HCT116 (cell line): ENCODE results near the gene NIPAL4. TPM values are rescaled to one million over a fixed set of nuclear protein-coding genes. Genes with fewer than 3 reads are reported as not detected.

Source experiments
- ATAC-seq: fragments of 200-7000 bp; cut with Tn5 transposase; 2 replicates; pipeline ENCODE4 v1.9.1; 2020; ENCODE audit warnings: mild to moderate bottlenecking, moderate library complexity
- BruUV-seq: library from RNA; stranded (reverse); fragments of 400-500 nt; replicated peaks from 2 replicates; lab custom pipeline; 2021; lab: Mats Ljungman, UMichigan
- CTCF ChIA-PET: fragments of 300-600 bp; sonication (Branson Sonifier 250); formaldehyde crosslinking; loops from one replicate; lab custom pipeline; 2021; ENCODE audit warnings: antibody characterized with exemption; lab: Charles Lee
- POLR2A ChIA-PET: fragments of 300-600, 350-600 bp; sonication (Branson Sonifier 250); formaldehyde crosslinking; loops from one replicate; lab custom pipeline; 2021; ENCODE audit warnings: antibody characterized with exemption; lab: Charles Lee
- RAD21 ChIA-PET, 2 experiments: fragments of 300-600 bp; sonication (Branson Sonifier 250); formaldehyde crosslinking; loops; one replicate each; lab custom pipeline; 2023; ENCODE audit warnings: low total read pairs in 2 of 2; ENCODE audit not compliant: uncharacterized antibody in 2 of 2, unreplicated experiment in 2 of 2, low non-redundant PET in 1 of 2; lab: Charles Lee
- DNase-seq: peaks from one replicate; pipeline ENCODE4 v3.0.0-alpha.2; 2010; ENCODE audit warnings: low read depth, low spot score
- H2AFZ ChIP-seq: fragments of 200-600 bp; shearing (Covaris generic), sonication (generic); 2 replicates; pipeline ENCODE4 v1.6.1; 2017; ENCODE audit warnings: low read depth, mixed run types, mixed read lengths, antibody characterized with exemption, low read length; ENCODE audit not compliant: poor library complexity, severe bottlenecking
- H3K27ac ChIP-seq: 2 replicates; pipeline ENCODE4 v1.5.1; 2012; ENCODE audit warnings: low read depth, low read length
- H3K27me3 ChIP-seq: fragments of 200-600 bp; sonication (generic); 2 replicates; pipeline ENCODE4 v1.6.1; 2016; ENCODE audit warnings: mixed run types, low read length, mixed read lengths; ENCODE audit not compliant: insufficient read depth
- H3K36me3 ChIP-seq, 2 experiments: fragments of 200-500 bp in 1 of 2; fragments of 200-600 bp in 1 of 2; sonication (Bioruptor generic) in 1 of 2; sonication (generic) in 1 of 2; 2 replicates each; pipeline versions ENCODE4 v1.5.1 to v1.6.1; 2014 to 2016; ENCODE audit warnings: low read length in 2 of 2, inconsistent platforms in 1 of 2, mixed read lengths in 1 of 2, mixed run types in 1 of 2; ENCODE audit not compliant: insufficient read depth in 2 of 2, control insufficient read depth in 1 of 2
- H3K4me1 ChIP-seq, 2 experiments: fragments of 200-600 bp in 1 of 2; sonication (generic) in 1 of 2; 2 replicates each; pipeline versions ENCODE4 v1.5.1 to v1.6.1; 2012 to 2017; ENCODE audit warnings: low read length in 2 of 2, inconsistent platforms in 1 of 2, mild to moderate bottlenecking in 1 of 2, mixed read lengths in 1 of 2, mixed run types in 1 of 2, moderate library complexity in 1 of 2; ENCODE audit not compliant: insufficient read depth in 2 of 2, control insufficient read depth in 1 of 2
- H3K4me2 ChIP-seq: fragments of 200-600 bp; sonication (generic); 2 replicates; pipeline ENCODE4 v1.6.1; 2017; ENCODE audit warnings: mixed run types, low read length, mixed read lengths
- H3K4me3 ChIP-seq, 2 experiments: fragments of 200-600 bp in 1 of 2; sonication (generic) in 1 of 2; replicated peaks in 1 of 2; 2 replicates each; pipeline ENCODE4 v1.5.1; 2011 to 2016; ENCODE audit warnings: low read length in 2 of 2, control low read depth in 1 of 2, low read depth in 1 of 2, mild to moderate bottlenecking in 1 of 2, mixed read lengths in 1 of 2, mixed run types in 1 of 2
- H3K79me2 ChIP-seq: fragments of 200-600 bp; sonication (generic); 2 replicates; pipeline ENCODE4 v1.6.1; 2017; ENCODE audit warnings: mild to moderate bottlenecking, mixed run types, low read length, moderate library complexity, mixed read lengths; ENCODE audit not compliant: insufficient read depth
- H3K9ac ChIP-seq: fragments of 200-600 bp; sonication (generic); 2 replicates; pipeline ENCODE4 v1.6.1; 2016; ENCODE audit warnings: low read length, mixed read lengths
- H3K9me2 ChIP-seq: fragments of 200-600 bp; sonication (generic), shearing (Covaris generic); 2 replicates; pipeline ENCODE4 v1.6.1; 2017; ENCODE audit warnings: mixed run types, mild to moderate bottlenecking, moderate library complexity; ENCODE audit not compliant: insufficient read depth
- H3K9me3 ChIP-seq, 2 experiments: fragments of 200-500 bp in 1 of 2; fragments of 200-600 bp in 1 of 2; sonication (Bioruptor generic) in 1 of 2; sonication (generic) in 1 of 2; 2 replicates each; pipeline ENCODE4 v1.6.1; 2014 to 2017; ENCODE audit warnings: low read length in 2 of 2, mixed read lengths in 2 of 2, inconsistent platforms in 1 of 2, low read depth in 1 of 2, mild to moderate bottlenecking in 1 of 2, mixed run types in 1 of 2, moderate library complexity in 1 of 2; ENCODE audit not compliant: control insufficient read depth in 1 of 2, insufficient read depth in 1 of 2
- H4K20me1 ChIP-seq: fragments of 200-600 bp; sonication (generic), shearing (Covaris generic); 2 replicates; pipeline ENCODE4 v1.6.1; 2017; ENCODE audit warnings: mixed run types, mild to moderate bottlenecking, moderate library complexity; ENCODE audit not compliant: insufficient read depth
- ATF3 ChIP-seq: IDR thresholded peaks from 2 replicates; pipeline ENCODE4 v1.6.1; 2012
- ELF1 ChIP-seq: IDR thresholded peaks from 2 replicates; pipeline ENCODE4 v1.6.1; 2012; ENCODE audit warnings: low read depth, borderline replicate concordance
- EZH2phosphoT487 ChIP-seq: fragments of 200-600 bp; IDR thresholded peaks from 2 replicates; pipeline ENCODE4 v1.6.1; 2018; ENCODE audit warnings: antibody characterized with exemption, borderline replicate concordance
- FOSL1 ChIP-seq: IDR thresholded peaks from 2 replicates; pipeline ENCODE4 v1.6.1; 2012; ENCODE audit warnings: low read depth
- POLR2A ChIP-seq: IDR thresholded peaks from 2 replicates; pipeline ENCODE4 v1.7.0; 2011; ENCODE audit warnings: borderline replicate concordance; ENCODE audit not compliant: insufficient read depth, insufficient read length; ENCODE audit errors: extremely low read depth
- POLR2AphosphoS5 ChIP-seq: IDR thresholded peaks from 2 replicates; pipeline ENCODE4 v1.6.1; 2011; ENCODE audit warnings: mild to moderate bottlenecking, low read depth, low read length, moderate library complexity
- RAD21 ChIP-seq: IDR thresholded peaks from 2 replicates; pipeline ENCODE4 v1.6.1; 2012; ENCODE audit warnings: low read depth, mild to moderate bottlenecking
- SIN3A ChIP-seq: IDR thresholded peaks from 2 replicates; pipeline ENCODE4 v1.6.1; 2012; ENCODE audit warnings: low read depth
- SP1 ChIP-seq: IDR thresholded peaks from 2 replicates; pipeline ENCODE4 v1.6.1; 2012; ENCODE audit warnings: low read depth
- TCF7L2 ChIP-seq: IDR thresholded peaks from 2 replicates; pipeline ENCODE4 v1.7.0; 2011; ENCODE audit warnings: borderline replicate concordance, inconsistent platforms; ENCODE audit not compliant: insufficient read depth, insufficient read length; ENCODE audit errors: extremely low read depth
- intact Hi-C: fragments of 100-400 bp; cut with micrococcal nuclease; formaldehyde crosslinking; loops from 2 replicates; pipeline ENCODE4 v1.10.0; 2022
- total RNA-seq: library from RNA; stranded (reverse); gene quantifications from one replicate; pipeline ENCODE4 v1.2.1, GENCODE V29; 2021; ENCODE audit not compliant: unreplicated experiment
- TF ChIP-seq, protein P1 (sequence below), 3 experiments: fragments of 200-600 bp in 1 of 3; sonication (generic) in 1 of 3; IDR thresholded peaks in 2 of 3; conservative IDR thresholded peaks in 1 of 3; 2 replicates each; pipeline ENCODE4 v1.5.1; 2012 to 2017; ENCODE audit warnings: low read depth in 2 of 3, low read length in 2 of 3, antibody characterized with exemption in 1 of 3, borderline replicate concordance in 1 of 3, control low read depth in 1 of 3, mild to moderate bottlenecking in 1 of 3, mixed read lengths in 1 of 3, mixed run types in 1 of 3, moderate library complexity in 1 of 3; ENCODE audit not compliant: insufficient read depth in 1 of 3
- TF ChIP-seq, protein P2 (sequence below): IDR thresholded peaks from 2 replicates; pipeline ENCODE4 v1.6.1; 2011; ENCODE audit warnings: mild to moderate bottlenecking, low read length, moderate library complexity; ENCODE audit not compliant: insufficient replicate concordance; ENCODE audit errors: extremely low read depth

NIPAL4 gene
- total RNA-seq, 1 experiment from 2014 or later = 0.12 TPM

DNA sequence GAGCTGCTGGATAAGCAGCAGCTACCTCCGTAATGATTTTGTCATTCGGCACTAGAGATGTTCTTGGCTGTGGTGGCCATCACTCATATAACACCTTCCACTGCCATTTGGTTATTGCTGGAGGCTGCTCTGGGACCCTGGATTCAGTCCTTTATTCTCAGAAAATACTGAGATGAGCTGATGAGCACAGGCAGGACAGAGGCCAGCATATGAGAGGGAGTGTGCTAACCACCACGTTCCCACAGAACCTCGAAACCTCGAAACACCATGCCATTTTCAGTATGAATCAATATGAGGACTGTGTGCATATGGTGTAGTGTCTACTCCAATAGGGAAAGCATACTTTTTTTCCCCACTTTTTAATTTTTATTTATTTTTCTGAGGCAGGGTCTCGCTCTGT lies 59.0 kb downstream of the NIPAL4 start:
- CTCF ChIA-PET = no interaction called here
- POLR2A ChIA-PET = no interaction called here
- Histone ChIP-seq H3K27me3 (no peaks in the 10 kb centered on the region), H3K36me3 (peaks cover 6 to 7% of the 10 kb centered on the region in 2 experiments; a peak in 2 of 4 replicates), H3K4me1 (peaks cover 0 to 24% of the 10 kb centered on the region in 2 experiments; a peak in 2 of 4 replicates), H3K9ac (no peak overlapping the region), H3K79me2 (peaks cover 5% of the 10 kb centered on the region; the same call in 1 of the 2 replicates), H4K20me1 (no peaks in the 10 kb centered on the region), H3K9me2 (no peaks in the 10 kb centered on the region)
- no peak for DNase-seq
- TF ChIP-seq SIN3A (no peak), TCF7L2 (no peak), EZH2phosphoT487 (no peak), POLR2AphosphoS5 (no peak), POLR2A (no peak), SP1 (no peak), ELF1 (no peak), RAD21 (no peak), ATF3 (no peak), FOSL1 (no peak)
- TF ChIP-seq, protein P1, sequence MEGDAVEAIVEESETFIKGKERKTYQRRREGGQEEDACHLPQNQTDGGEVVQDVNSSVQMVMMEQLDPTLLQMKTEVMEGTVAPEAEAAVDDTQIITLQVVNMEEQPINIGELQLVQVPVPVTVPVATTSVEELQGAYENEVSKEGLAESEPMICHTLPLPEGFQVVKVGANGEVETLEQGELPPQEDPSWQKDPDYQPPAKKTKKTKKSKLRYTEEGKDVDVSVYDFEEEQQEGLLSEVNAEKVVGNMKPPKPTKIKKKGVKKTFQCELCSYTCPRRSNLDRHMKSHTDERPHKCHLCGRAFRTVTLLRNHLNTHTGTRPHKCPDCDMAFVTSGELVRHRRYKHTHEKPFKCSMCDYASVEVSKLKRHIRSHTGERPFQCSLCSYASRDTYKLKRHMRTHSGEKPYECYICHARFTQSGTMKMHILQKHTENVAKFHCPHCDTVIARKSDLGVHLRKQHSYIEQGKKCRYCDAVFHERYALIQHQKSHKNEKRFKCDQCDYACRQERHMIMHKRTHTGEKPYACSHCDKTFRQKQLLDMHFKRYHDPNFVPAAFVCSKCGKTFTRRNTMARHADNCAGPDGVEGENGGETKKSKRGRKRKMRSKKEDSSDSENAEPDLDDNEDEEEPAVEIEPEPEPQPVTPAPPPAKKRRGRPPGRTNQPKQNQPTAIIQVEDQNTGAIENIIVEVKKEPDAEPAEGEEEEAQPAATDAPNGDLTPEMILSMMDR (IDR thresholded peaks at IDR 0.05 in 2 of 3, conservative IDR thresholded peaks at IDR 0.05 in 1 of 3; ENCODE audit: borderline replicate concordance in 1 of 3, insufficient read depth in 1 of 3, low read depth in 2 of 3, low read length in 2 of 3) = no peak
- TF ChIP-seq, protein P2, sequence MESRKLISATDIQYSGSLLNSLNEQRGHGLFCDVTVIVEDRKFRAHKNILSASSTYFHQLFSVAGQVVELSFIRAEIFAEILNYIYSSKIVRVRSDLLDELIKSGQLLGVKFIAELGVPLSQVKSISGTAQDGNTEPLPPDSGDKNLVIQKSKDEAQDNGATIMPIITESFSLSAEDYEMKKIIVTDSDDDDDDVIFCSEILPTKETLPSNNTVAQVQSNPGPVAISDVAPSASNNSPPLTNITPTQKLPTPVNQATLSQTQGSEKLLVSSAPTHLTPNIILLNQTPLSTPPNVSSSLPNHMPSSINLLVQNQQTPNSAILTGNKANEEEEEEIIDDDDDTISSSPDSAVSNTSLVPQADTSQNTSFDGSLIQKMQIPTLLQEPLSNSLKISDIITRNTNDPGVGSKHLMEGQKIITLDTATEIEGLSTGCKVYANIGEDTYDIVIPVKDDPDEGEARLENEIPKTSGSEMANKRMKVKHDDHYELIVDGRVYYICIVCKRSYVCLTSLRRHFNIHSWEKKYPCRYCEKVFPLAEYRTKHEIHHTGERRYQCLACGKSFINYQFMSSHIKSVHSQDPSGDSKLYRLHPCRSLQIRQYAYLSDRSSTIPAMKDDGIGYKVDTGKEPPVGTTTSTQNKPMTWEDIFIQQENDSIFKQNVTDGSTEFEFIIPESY = no peak
- TF ChIP-seq, all 23 proteins: peak for 0
- no peak for ATAC-seq
- Histone ChIP-seq H3K4me3 (no peak overlapping the region), H3K27ac (no peak overlapping the region), H2AFZ (no peak overlapping the region), H3K4me2 (no peak overlapping the region), H3K9me3 (no peaks in the 10 kb centered on the region)
- no TSS peak for BruUV-seq
- RAD21 ChIA-PET = no interaction called here
- intact Hi-C loops = no loop called here
